ENCODE measurements around the gene PSMD8.

PSMD8 gene

DNA sequence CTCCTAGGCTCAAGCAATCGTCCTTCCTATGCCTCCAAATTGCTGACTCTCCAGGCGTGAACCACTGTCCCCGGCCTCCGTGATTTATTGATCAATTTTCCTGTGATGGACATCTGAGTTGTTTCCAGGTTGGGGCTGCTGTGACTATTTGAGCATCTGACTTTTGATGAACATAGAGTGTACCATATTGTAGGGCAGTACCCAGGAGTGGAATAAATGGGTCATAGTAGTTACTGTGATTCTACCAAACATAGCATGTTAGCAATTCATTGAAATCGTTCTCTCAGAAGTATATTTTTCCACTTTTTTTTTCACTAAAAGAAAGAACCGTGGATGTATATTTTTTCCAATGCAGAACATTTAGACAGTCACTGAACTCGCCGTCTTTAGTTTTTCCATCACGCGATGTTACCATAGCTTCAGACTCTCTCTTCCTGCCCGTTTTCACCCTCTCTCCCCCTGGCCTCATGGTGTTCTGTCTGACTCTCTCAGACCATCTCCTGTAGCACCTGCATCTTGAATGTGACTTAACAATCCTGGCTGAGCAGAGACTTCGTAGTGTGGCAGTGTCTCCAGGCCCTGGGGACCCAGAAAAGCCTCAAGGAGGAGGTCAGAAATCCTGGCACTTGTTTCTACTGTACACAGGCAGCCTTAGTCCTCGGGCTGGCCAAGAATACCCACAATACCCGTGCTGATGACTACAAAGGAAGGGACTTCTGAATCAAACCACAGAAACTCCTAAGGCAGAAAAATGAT lies 54.9 kb downstream of the PSMD8 start:
- TF ChIP-seq, protein P1, sequence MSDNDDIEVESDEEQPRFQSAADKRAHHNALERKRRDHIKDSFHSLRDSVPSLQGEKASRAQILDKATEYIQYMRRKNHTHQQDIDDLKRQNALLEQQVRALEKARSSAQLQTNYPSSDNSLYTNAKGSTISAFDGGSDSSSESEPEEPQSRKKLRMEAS (IDR thresholded peaks at IDR 0.05), result no peak
- TF ChIP-seq FOXM1 (IDR thresholded peaks at IDR 0.05; ENCODE audit: borderline replicate concordance, low read depth) (no peak), RAD21 (IDR thresholded peaks at IDR 0.05; ENCODE audit: low read depth) (no peak), YY1 (IDR thresholded peaks at IDR 0.05; ENCODE audit: low read depth) (no peak), CEBPB (IDR thresholded peaks at IDR 0.05) (no peak), TAF1 (IDR thresholded peaks at IDR 0.05; ENCODE audit: low read depth) (no peak), EGR1 (IDR thresholded peaks at IDR 0.05) (no peak)
- TF ChIP-seq, protein P2, sequence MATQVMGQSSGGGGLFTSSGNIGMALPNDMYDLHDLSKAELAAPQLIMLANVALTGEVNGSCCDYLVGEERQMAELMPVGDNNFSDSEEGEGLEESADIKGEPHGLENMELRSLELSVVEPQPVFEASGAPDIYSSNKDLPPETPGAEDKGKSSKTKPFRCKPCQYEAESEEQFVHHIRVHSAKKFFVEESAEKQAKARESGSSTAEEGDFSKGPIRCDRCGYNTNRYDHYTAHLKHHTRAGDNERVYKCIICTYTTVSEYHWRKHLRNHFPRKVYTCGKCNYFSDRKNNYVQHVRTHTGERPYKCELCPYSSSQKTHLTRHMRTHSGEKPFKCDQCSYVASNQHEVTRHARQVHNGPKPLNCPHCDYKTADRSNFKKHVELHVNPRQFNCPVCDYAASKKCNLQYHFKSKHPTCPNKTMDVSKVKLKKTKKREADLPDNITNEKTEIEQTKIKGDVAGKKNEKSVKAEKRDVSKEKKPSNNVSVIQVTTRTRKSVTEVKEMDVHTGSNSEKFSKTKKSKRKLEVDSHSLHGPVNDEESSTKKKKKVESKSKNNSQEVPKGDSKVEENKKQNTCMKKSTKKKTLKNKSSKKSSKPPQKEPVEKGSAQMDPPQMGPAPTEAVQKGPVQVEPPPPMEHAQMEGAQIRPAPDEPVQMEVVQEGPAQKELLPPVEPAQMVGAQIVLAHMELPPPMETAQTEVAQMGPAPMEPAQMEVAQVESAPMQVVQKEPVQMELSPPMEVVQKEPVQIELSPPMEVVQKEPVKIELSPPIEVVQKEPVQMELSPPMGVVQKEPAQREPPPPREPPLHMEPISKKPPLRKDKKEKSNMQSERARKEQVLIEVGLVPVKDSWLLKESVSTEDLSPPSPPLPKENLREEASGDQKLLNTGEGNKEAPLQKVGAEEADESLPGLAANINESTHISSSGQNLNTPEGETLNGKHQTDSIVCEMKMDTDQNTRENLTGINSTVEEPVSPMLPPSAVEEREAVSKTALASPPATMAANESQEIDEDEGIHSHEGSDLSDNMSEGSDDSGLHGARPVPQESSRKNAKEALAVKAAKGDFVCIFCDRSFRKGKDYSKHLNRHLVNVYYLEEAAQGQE (IDR thresholded peaks at IDR 0.05; ENCODE audit: low read depth), result no peak

DNA sequence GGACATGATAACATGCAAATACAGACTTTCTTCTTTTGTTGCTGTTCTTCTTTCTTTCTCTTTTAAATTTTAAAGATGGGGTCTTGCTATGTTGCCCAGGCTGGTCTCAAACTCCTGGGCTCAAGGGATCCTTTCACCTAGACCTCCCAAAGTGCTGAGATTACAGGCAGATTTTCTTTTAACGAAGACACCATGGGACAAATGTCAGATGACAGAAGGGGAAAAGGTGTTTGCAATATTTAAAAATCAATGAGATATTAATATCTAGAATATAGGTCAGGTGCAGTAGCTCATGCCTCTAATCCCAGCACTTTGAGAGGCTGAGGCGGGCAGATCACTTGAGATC lies 55.4 kb downstream of the PSMD8 start:
- TF ChIP-seq TAF1 (IDR thresholded peaks at IDR 0.05; ENCODE audit: low read depth) (no peak), EP300 (IDR thresholded peaks at IDR 0.05; ENCODE audit: borderline replicate concordance) (no peak), TEAD4 (IDR thresholded peaks at IDR 0.05) (no peak), FOXM1 (IDR thresholded peaks at IDR 0.05; ENCODE audit: borderline replicate concordance, low read depth) (no peak), ZBTB7A (IDR thresholded peaks at IDR 0.05; ENCODE audit: low read depth) (no peak), NFIC (IDR thresholded peaks at IDR 0.05) (no peak), EGR1 (IDR thresholded peaks at IDR 0.05) (no peak), TCF12 (IDR thresholded peaks at IDR 0.05; ENCODE audit: low read depth) (no peak), YY1 (IDR thresholded peaks at IDR 0.05; ENCODE audit: low read depth) (no peak), CEBPB (IDR thresholded peaks at IDR 0.05) (no peak), RAD21 (IDR thresholded peaks at IDR 0.05; ENCODE audit: low read depth) (no peak), CREB1 (IDR thresholded peaks at IDR 0.05; ENCODE audit: low read depth) (no peak)
- TF ChIP-seq, protein P3, sequence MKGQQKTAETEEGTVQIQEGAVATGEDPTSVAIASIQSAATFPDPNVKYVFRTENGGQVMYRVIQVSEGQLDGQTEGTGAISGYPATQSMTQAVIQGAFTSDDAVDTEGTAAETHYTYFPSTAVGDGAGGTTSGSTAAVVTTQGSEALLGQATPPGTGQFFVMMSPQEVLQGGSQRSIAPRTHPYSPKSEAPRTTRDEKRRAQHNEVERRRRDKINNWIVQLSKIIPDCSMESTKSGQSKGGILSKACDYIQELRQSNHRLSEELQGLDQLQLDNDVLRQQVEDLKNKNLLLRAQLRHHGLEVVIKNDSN (IDR thresholded peaks at IDR 0.05), result no peak
- TF ChIP-seq, protein P1 (IDR thresholded peaks at IDR 0.05), result no peak
- TF ChIP-seq, protein P2 (IDR thresholded peaks at IDR 0.05; ENCODE audit: low read depth), result no peak

DNA sequence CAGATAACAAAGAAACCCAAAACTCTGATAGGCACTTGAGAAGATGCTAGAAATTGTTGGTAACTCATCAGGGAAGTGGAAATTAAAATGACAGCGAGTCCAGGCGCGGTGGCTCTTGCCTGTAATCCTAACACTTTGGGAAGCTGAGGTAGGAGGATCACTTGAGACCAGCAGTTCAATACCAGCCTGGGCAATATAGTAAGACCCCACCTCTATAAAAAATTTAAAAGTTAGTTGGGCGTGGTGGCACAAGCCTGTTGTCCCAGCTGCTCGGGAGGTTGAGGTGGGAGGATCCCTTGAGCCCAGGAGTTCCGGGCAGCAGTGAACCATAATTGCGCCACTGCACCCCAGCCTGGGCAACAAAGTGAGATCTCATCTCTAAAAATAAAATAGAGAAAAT lies 56.6 kb downstream of the PSMD8 start:
- TF ChIP-seq ZBTB7A (IDR thresholded peaks at IDR 0.05; ENCODE audit: low read depth) (no peak), EP300 (IDR thresholded peaks at IDR 0.05; ENCODE audit: borderline replicate concordance) (no peak), FOXM1 (IDR thresholded peaks at IDR 0.05; ENCODE audit: borderline replicate concordance, low read depth) (no peak), YY1 (IDR thresholded peaks at IDR 0.05; ENCODE audit: low read depth) (no peak), TAF1 (IDR thresholded peaks at IDR 0.05; ENCODE audit: low read depth) (no peak), TCF12 (IDR thresholded peaks at IDR 0.05; ENCODE audit: low read depth) (no peak), EGR1 (IDR thresholded peaks at IDR 0.05) (no peak), RAD21 (IDR thresholded peaks at IDR 0.05; ENCODE audit: low read depth) (no peak), TEAD4 (IDR thresholded peaks at IDR 0.05) (no peak), NFIC (IDR thresholded peaks at IDR 0.05) (no peak), CREB1 (IDR thresholded peaks at IDR 0.05; ENCODE audit: low read depth) (no peak), CEBPB (IDR thresholded peaks at IDR 0.05) (no peak)
- TF ChIP-seq, protein P3 (IDR thresholded peaks at IDR 0.05), result no peak
- TF ChIP-seq, protein P2 (IDR thresholded peaks at IDR 0.05; ENCODE audit: low read depth), result no peak
- TF ChIP-seq, protein P1 (IDR thresholded peaks at IDR 0.05), result no peak

DNA sequence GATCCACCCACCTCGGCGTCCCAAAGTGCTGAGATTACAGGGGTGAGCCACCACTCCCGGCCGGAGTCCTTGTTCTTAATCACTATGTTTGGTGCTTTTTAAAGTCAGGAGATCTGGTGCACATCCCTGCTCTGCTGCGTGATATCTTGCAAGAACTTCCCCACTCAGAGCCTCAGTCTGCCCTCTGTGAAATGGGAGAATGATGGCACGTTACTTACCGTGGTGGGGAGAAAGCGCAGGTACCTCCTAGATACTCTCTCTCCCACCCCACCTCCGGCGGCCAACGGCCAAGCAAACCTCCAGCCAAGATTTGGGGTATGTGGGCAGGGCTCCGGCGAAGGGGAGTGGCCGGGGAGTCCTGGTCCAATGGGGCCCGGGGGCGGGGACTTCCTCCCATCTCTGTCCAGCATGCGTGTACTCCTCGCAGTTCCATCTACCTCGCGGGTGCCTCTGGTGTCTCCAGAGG lies 58.9 kb downstream of the PSMD8 start, which contains the start of gene RYR1:
RYR1 (plus strand) TSS at position 424 of the 466 bp plus-strand sequence. CDS start 139 bp downstream, outside the sequence.
- TF ChIP-seq, protein P1 (IDR thresholded peaks at IDR 0.05), result peak; percentile 37; the same call in 1 of the 2 replicates
- TF ChIP-seq RAD21 (IDR thresholded peaks at IDR 0.05; ENCODE audit: low read depth), result no peak
- TF ChIP-seq, protein P2 (IDR thresholded peaks at IDR 0.05; ENCODE audit: low read depth), result peak; percentile 67

Measured in Ishikawa (cell line).